ENCODE measurements around the gene DLG2.
"Not testable (repeated sequence)": the region's sequence is repeated elsewhere in the genome, so short reads cannot be mapped to it uniquely, and the experiment has no call there.

Gene DLG2

DNA sequence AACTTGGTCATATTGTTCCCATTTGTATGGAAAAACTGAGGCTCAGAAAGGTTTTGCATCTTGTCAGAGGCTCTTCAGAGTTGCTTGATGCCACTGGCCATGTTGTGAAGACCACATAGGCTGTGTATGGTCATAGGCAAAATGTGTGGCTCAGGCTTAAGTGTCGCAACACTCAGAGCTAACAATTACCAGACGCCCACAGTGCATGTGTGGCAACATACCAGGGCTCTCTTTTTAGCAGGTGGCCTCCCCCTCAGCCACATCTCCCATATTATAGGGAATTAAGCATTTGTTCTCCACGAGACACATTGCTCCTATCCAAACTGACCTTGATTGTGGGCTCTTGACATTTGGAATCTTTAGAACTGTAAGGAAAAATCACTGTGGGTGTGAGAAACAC is 802.5 kb downstream of the DLG2 start:
- no peak for DNase-seq

DNA sequence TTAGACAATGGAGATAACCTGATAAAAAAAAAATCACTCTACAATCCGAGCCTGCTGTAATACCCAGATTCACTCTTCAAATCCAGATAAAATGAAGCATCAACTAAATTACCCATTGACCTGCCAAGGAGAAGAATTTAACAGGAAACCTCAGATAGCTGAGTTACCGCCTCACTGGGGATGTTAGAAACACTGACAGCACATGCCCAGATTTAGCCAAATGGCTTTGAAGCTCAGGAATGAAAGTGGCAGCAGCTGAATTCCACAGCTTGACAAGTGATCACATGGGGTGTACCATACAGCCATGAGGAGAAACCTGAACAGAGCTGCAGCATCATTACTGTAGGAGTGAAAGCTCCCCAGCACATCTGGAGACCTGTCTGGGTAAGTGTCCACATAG is 807.6 kb downstream of the DLG2 start:
- no peak for DNase-seq

DNA sequence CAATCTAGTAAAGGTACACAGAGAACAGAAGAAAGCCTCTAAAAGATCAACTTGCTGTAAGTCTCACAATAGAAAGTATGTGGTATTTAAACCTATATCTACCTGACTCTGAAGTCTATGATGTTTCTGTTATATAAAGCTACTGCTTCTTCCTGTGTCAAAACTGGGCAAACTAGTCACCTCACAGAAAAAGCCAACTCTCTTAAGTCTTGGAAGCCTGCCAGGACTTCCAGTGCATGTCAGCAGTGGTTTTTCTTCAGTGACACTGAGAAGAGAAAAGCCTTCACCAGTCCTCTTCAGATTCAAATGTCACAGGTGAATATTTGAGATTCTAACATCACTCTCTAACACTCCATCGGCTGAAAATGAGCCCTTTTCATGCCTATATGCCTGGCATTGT is 808.0 kb downstream of the DLG2 start:
- no peak for DNase-seq

DNA sequence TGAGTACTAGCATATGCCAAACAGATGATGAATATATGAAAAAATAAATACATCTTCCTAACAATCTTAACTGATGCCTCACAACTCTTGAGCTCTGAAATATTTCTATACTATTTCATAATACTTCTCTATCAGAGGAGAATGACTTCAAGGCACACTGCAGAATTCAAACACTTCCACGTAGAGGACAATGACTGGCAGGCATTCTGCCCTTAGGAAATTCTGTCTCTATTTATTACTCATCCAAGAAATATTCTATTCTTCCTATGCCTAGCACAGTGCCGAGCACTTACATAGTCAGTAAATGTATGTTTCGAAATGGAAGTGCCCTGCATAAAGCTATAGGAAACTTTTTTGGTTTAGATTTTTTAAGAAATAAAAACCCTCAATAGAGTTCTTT is 809.1 kb downstream of the DLG2 start:
- DNase-seq = no peak

DNA sequence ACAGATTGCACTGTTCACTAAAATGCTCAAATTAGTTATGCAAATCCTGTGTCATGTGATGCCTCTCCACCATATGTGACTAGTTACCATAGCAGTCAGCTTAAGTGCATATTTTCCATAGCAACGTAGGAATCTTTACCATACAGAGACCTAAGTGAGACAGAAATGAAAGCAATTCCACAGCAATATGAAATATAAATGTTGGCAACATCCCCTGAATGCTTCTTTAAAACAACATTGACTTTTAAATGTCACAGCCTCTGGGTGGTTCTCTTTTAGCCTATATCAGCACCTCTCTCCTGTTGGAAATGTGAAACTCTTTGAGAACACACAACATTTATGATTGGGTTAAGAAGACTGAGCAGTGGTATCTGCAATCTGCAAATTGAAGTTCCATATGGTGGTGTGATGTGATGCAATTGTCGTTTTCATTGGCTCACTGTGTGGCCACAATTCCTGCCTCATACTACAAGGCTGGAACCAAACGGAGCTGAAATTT is 814.6 kb downstream of the DLG2 start:
- no peak for DNase-seq

DNA sequence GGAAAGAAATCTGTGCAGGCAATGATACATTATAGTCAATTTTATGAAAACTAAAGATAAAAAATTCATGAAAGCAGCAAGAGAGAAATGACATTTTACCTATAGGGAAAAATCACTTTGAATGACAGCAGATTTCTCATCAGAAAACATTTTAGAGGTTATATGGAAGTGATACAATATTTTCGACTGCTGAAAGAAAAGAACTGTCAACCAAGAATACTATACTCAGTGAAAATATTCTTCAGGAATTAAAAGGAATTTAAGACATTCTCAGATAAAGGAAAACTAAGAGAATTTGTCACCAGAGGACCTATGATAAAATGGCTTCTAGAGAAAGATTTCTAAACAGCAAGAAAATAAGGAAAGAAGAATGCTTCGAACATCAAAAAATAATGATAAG is 820.8 kb downstream of the DLG2 start:
- no peak for DNase-seq

DNA sequence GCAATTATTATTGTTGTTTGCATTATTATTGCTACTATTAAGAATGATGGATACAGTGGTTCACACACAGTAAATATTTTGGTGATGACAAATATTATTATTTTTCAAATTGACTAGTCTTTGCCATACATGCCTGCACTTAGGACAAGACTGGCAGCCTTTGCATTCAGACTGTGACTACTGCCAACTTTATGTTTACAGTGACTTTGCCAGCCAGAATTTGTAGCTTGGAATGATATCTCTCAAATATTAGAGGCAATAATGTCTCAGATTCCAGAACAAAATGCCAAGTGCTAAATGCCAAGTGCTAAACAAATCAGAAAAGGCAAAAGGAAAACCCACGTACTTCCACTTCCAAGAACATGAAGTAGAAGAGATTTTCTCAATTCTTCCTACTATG is 823.1 kb downstream of the DLG2 start:
- no peak for DNase-seq

DNA sequence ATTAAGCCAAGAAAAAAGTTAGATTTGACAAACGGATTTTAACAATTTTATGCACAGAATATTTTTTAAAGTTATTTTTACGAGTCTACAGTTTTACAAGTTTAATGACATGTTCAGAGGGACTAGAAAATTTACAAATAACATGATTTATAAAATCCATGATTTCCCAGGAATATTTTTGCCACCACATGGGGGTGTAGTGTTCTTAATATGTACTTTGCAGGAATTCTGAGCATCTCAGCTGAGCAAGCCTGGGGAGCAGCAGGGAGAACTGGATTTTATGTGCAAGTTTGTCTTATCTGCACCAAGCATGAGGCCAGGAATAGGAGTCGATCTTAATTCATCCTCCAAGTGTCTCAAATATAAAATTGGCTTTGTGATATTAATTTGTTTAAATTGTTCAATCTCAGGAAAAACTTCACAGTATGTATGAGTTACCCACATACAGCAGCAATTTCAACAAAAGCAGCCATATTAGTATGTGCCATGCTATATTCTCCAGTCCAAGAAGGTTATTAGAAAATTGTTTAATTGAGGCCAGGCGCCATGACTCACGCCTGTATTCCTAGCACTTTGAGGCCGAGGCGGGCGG is 826.3 kb downstream of the DLG2 start:
- DNase-seq = no peak

DNA sequence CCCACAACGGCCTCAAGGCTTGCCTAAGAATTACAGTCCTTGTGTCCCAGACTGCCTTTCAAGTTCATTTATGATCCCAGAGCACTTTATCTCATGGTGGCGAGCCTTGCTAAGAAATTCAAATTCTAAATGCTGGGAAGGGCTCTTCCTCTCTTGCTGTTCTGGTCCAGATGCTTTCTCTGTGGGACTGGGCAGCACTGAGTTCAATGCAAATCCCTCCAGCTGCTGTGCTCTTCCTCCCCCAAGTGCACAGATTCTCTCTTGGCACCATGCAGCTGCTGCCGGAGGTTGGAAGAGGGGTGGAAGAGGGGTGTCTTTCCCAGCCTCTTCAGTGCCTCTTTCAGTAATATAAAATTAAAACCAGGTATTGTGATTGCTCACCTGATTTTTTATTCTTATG is 828.0 kb downstream of the DLG2 start:
- DNase-seq = no peak

DNA sequence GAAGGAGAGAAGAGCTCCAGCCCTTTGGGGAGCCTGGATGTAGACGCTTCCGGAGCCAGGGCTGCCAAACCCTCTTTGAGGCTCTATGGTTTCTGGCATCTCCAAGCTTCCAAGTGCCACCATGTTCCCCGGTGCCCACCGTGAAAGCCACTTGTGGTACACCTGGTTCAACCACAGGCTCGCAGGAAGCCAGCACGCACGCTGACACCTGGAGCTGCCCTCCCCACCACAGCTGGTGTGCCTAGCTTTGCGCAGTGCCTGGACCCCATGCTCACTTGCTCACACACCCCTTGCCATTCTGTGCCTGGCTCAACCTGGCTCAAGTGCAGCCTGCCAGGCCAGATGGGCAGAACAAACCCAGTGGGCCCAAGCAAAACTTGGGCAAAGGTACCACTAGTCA is 831.4 kb downstream of the DLG2 start:
- DNase-seq = no peak

DNA sequence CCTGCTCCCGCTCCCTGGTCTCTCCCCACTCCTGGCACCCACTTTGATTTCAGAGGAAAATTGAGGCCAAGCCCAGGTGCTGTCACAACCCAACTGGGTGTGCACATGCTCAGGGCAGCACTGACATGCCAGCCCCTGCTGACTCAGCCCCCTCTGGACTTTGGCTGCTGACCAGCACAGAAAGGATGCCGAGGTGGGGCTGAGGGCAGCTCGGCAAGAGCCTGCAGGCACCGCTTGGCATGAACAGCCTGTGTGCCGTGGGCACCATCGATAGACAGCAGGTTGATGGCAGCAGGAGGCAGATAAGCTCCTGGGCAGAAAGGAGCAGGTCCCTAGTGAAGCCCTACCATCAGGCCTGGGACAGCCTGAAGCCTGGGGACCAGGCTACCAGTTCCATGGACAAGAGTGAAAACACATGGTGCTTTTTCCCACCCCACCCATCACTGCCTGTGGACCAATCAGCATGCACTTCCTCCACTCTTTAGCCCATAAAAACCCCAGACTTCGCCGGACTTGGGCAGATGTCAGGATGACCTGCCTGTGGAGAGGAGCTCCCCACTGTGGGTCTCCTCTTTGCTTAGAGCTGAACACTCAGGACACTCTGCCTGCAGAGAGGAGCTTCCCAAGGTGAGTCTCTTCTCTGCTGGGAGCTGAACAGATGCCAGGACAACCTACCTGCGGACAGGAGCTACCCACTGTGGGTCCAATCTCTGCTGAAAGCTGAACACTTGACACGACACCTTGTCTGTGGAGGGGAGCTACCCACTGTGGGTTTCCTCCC is 832.3 kb downstream of the DLG2 start:
- no peak for DNase-seq

DNA sequence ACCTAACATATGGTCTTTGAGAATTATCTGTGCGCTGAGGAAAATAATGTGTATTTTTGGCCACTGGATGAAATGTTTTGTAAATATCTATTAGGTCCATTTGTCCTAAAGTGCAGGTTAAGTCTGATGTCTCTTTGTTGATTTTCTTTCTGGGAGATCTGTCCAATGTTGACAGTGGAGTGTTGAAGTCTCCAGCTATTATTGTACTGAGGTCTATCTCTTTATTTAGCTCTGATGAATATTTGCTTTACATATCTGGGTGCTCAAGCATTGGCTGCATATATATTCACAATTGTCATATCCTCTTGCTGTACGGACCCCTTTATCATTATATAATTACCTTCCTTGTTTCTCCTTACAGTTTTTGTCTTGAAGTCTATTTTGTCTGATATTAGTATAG is 833.8 kb downstream of the DLG2 start:
- no peak for DNase-seq

DNA sequence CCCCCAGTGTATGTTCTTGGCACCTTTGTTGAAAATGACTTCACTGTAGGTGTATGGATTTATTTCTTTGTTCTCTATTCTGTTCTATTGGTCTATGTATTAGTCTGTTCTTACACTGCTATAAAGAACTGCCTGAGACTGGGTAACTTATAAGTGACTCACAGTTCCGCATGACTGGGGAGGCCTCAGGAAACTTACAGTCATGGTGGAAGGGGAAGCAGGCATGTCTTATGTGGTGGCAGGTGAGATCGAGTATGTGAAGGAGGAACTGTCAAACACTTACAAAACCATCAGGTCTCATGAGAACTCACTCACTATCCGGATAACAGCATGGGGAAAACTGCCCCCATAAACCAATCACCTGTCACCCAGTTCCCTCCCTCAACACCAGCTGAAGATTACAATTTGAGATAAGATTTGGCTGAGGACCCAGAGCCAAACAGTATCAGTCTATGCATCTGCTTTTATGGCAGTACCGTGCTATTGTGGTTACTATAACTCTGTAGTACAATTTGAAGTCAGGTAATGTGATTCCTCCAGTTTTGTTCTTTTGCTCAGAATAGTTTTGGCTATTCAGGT is 836.2 kb downstream of the DLG2 start:
- no peak for DNase-seq

DNA sequence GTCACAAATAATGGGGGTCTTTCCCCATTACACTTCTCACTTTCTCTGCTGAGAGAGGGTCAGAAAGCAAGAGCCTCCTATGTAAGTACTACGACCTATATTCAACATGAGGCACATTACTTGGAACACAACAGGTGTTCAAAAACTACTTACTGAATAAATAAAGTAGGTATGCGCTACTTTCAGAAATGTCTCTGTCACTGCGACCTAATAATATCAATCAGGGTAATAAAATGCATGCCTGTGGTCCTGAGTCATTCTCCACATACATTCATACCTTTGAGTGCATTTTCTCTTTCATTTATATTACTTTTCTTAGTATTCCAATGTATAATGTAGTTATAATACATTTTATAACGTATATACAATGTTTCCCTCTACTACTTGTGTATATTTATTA is 838.9 kb downstream of the DLG2 start:
- no peak for DNase-seq

DNA sequence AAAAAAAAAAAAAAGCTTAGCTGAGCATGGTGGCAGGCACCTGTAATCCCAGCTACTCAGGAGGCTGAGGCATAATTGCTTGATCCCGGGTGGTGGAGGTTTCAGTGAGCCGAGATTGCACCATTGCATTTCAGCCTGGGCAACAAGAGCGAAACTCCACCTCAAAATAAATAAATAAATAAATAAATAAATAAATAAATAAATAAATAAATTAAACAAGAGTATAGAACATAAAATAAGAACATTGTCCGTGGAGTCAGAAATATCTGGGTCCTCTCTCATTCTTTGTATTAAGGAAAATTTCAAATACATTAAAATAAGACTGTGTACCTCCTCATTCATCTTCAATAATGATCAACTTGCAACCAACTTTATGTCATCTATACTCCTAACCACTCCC is 843.0 kb downstream of the DLG2 start:
- DNase-seq = not testable (repeated sequence)

DNA sequence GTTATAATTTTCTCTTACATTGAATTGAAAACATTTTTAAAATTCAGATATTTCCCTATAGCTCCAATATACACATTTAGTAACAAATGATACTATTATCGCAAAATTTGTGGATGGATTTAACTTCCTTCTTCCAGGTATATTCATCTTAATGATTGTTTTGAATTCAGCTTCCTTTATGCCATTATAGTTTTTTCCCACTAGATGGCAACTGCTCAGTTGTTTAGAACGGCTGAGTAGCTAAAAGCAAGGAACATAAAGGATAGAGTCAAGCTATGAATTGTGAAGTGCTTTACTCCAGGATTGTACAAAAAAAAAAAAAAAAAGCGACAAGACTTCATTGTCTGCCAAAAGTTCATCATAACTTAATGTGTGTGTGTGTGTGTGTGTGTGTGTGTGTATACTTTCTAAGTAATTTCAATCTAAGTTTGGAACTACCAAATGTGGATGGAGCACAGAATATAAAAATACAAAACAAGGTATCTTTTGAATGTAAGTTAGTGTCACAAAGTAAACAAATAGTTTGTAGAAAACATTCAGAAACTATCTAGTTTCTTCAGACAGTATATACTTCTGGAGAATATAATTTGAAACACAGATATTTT is 846.4 kb downstream of the DLG2 start:
- DNase-seq = peak; percentile 64

DNA sequence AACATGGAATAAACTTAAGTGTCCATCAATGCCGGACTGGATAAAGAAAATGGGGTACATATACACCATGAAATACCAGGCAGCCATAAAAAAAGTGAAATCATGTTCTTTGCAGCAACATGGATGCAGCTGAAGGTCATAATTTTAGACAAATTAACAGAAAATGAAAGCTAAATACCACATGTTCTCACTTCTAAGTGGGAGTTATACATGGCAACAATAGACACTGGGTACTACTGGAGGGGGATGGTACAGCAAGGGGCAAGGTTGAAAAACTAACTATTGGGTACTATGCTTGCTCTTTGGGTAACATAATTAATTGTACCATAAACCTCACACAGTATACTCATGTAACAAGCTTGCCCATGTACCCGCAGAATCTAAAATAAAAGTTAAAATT is 851.6 kb downstream of the DLG2 start:
- DNase-seq = no peak

DNA sequence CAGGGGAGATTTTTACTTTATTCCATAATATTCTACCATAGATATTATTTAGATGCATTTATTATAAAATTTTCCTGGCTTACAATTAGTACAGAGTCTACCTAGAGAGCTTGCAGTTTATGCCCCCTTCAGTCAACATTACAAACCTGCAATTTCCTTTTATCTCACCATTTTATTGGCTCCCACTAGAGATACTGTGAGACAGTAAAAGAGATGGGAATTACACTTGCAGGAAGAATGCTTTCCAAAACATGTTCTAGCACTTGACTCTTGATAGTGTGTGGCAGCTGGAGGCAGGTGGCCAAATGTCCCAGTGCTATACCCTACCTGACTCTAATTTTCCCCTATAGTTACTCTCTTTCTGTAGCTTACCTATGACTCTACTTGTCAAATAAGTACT is 863.2 kb downstream of the DLG2 start:
- no peak for DNase-seq

DNA sequence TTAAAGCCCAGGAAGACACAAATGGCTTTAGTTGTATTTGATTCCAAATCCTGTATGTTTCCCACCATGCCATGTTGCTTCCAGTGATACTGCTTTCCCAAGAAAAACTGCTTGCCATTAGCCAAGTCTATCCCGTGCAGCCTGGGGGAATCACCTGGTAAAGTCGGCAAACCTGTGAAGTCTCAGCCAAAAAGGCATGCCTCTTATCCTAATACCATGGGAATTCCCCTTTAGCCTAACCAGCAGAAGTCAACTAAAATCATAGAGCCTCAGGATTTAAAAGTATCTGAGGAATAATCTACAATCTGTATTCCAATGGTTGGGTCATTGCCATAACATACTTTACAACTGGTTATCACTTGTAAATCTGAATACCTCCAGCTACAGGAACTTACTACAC is 869.4 kb downstream of the DLG2 start:
- no peak for DNase-seq

DNA sequence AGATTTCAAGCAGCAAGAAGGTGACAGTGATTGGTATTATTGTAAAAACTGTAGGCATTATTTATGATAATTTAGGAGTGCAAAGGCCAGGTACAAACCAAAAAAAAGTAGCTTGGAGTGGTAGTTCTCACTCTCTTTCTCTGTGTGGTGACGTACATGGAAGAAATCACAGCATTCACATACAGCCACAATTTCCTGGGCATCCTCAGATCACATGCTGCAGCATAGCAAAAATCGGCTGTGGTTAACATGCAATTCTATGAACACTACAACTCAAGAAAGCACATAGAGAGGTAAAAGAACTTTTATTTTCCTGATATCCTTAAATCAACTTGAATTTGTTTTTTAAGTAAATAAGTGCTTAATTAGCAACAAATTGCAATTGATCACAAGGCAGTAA is 875.8 kb downstream of the DLG2 start:
- no peak for DNase-seq

DNA sequence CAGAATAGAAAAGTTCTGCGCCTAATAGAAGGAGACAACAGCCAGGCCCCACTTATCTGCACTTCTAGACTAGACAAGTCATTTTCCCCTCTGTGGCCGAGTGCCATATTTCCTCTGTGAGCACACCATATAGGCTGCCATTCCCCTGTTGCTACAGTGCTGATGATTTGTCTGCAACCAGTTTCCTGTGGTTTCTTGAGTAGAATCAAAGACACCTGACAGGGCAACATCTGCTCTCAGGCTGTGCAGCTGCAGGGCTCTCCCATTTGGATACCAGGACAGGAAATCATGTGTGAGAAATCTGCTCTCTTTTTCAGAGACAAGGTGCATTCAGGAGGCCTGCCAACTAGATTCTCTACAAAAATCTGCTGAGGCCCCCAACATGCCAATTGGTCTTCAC is 879.3 kb downstream of the DLG2 start:
- DNase-seq = no peak

DNA sequence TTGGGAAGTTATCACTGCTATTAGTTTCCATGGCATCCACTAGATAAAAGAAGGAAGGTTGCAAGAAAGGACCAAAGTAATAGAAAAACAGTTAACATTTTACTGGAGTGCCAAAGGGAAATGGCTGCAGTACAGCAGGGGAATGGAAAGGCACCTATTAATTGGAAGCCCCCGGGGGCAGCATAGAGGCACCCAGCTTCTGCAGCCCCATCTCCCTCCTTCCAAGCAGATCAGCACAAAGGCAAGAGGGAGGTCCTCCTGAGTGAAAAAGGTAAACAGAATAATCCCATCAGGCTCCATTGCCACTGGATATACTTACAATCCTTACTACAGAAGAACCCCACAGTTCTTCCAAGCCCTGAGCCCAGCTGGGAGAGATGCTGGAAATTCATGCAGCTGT is 887.1 kb downstream of the DLG2 start:
- no peak for DNase-seq

DNA sequence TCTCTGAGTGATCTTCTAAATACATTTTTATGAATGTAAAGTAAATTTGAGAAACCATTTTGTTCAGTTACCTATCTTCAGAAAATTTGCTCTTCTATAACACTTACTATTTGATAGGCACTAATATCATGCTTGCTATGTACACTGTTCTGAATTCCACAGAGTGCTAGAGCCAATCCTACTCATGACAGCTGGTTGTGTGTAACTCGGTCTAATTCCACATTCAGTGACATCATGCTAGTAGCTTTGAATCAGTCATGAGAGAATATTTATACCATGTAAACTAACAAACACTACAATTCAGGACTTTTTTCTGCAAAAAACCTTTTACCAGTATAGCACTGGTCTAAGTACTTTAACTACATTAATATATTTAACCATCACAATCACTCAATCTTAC is 902.9 kb downstream of the DLG2 start:
- DNase-seq = no peak

DNA sequence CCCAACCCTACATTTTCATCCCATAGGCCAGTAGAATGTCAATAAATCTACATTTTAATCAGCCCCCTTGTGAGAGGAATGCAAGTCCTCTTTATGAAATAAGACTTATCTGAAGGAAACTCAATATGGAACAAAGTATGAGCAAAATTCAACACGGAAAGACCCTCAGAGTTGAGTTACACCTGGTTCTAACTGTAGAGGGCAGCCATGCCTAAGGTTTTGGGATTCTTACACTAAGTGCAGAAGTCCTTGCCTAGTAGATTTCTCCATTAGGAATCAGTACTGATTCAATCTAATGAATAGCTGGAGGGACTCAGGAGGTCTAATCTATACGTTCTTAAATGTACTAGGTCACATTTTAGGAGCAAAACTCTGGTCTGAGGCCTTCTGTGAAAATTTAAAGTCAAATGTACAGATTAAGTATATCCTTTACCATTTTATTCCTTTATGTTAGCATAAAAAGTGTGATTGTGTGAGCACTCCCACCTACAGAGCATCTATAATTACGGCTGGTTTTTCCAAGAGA is 904.5 kb downstream of the DLG2 start:
- peak; percentile 53 for DNase-seq

Measured in NCI-H774 (cell line).